ENCODE measurements around the gene CPED1.

DNA sequence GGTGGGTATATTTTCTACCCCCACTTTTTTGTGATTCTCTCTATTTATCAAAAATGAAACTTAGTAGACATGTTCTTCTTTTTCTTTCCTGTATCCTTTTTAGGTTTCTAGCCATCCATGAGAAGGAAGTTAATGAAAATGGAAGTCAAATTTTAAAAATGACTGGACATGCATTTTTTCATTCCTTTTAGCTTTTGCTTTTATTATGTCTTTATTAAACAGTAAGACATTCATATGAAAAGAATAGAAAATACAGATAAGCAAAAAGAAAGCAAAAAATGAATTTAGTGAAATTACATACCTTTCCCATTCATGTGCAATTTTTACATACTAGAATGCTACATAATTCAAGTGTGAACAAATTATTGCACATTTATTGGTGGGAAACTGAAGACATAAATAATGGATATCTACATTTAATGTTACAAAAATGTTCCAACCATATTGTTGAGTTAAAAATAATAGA, 88.7 kb downstream of the CPED1 start:
- TF ChIP-seq, protein P1, sequence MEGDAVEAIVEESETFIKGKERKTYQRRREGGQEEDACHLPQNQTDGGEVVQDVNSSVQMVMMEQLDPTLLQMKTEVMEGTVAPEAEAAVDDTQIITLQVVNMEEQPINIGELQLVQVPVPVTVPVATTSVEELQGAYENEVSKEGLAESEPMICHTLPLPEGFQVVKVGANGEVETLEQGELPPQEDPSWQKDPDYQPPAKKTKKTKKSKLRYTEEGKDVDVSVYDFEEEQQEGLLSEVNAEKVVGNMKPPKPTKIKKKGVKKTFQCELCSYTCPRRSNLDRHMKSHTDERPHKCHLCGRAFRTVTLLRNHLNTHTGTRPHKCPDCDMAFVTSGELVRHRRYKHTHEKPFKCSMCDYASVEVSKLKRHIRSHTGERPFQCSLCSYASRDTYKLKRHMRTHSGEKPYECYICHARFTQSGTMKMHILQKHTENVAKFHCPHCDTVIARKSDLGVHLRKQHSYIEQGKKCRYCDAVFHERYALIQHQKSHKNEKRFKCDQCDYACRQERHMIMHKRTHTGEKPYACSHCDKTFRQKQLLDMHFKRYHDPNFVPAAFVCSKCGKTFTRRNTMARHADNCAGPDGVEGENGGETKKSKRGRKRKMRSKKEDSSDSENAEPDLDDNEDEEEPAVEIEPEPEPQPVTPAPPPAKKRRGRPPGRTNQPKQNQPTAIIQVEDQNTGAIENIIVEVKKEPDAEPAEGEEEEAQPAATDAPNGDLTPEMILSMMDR (IDR thresholded peaks at IDR 0.05; ENCODE audit: low read length) = no peak
- TF ChIP-seq EZH2 (optimal IDR thresholded peaks at IDR 0.05; ENCODE audit: low read depth, low read length) = no peak
- TF ChIP-seq EZH2phosphoT487 (IDR thresholded peaks at IDR 0.05; ENCODE audit: low read length) = no peak
